Liver (tissue), 9 donors: ENCODE results near the gene ZNF674. TPM values are rescaled to one million over a fixed set of nuclear protein-coding genes. Genes with fewer than 3 reads are reported as not detected.

Experiments used
- DNase-seq: peaks from one replicate; pipeline ENCODE4 v3.0.0-alpha.2; 2017; ENCODE audit warnings: low spot score
- H3K27ac ChIP-seq, 2 donors: one replicate each; pipeline ENCODE4 v1.7.0; 2013; ENCODE audit warnings: inconsistent platforms in 2 of 2, low read length in 2 of 2, control low read depth in 1 of 2, low read depth in 1 of 2, mild to moderate bottlenecking in 1 of 2
- H3K27me3 ChIP-seq, 4 donors: one replicate each; pipeline versions ENCODE4 v1.6.1 to v1.7.0; 2013; ENCODE audit warnings: low read length in 3 of 4, inconsistent platforms in 1 of 4, mild to moderate bottlenecking in 1 of 4, moderate library complexity in 1 of 4; ENCODE audit not compliant: control insufficient read depth in 4 of 4, insufficient read depth in 4 of 4
- H3K36me3 ChIP-seq, 4 donors: one replicate each; pipeline versions ENCODE4 v1.6.1 to v1.7.0; 2013; ENCODE audit warnings: low read length in 3 of 4, mild to moderate bottlenecking in 3 of 4, low read depth in 1 of 4, moderate library complexity in 1 of 4; ENCODE audit not compliant: control insufficient read depth in 4 of 4, insufficient read depth in 3 of 4
- H3K4me1 ChIP-seq, 4 donors: one replicate each; pipeline versions ENCODE4 v1.6.1 to v1.7.0; 2013; ENCODE audit warnings: low read length in 3 of 4, mild to moderate bottlenecking in 3 of 4, moderate library complexity in 1 of 4; ENCODE audit not compliant: control insufficient read depth in 4 of 4, insufficient read depth in 4 of 4
- H3K4me3 ChIP-seq, 3 donors: one replicate each; pipeline versions ENCODE4 v1.6.1 to v1.7.0; 2013; ENCODE audit warnings: low read length in 3 of 3, control low read depth in 1 of 3, low read depth in 1 of 3, mild to moderate bottlenecking in 1 of 3
- H3K9ac ChIP-seq, 2 donors: one replicate each; pipeline ENCODE4 v1.7.0; 2013; ENCODE audit warnings: low read length in 2 of 2, mild to moderate bottlenecking in 2 of 2, moderate library complexity in 2 of 2, control low read depth in 1 of 2, low read depth in 1 of 2
- H3K9me3 ChIP-seq, 4 donors: one replicate each; pipeline versions ENCODE4 v1.6.1 to v1.7.0; 2013; ENCODE audit warnings: low read length in 3 of 4; ENCODE audit not compliant: control insufficient read depth in 4 of 4
- FOXA1 ChIP-seq: IDR thresholded peaks from 2 replicates; pipeline ENCODE4 v1.6.1; 2016; ENCODE audit warnings: antibody characterized with exemption
- FOXA2 ChIP-seq: IDR thresholded peaks from 2 replicates; pipeline ENCODE4 v1.6.1; 2016; ENCODE audit warnings: antibody characterized with exemption
- HNF4A ChIP-seq, 2 donors: conservative IDR thresholded peaks; 2 replicates each; pipeline ENCODE4 v1.6.1; 2016; ENCODE audit warnings: antibody characterized with exemption in 2 of 2, mild to moderate bottlenecking in 2 of 2
- HNF4G ChIP-seq: IDR thresholded peaks from 2 replicates; pipeline ENCODE4 v1.6.1; 2016; ENCODE audit warnings: antibody characterized with exemption
- NR2F2 ChIP-seq: IDR thresholded peaks from 2 replicates; pipeline ENCODE4 v1.6.1; 2016; ENCODE audit warnings: antibody characterized with exemption
- RAD21 ChIP-seq, 2 donors: IDR thresholded peaks; 2 replicates each; pipeline ENCODE4 v1.6.1; 2016; ENCODE audit warnings: antibody characterized with exemption in 2 of 2, mild to moderate bottlenecking in 2 of 2
- RXRA ChIP-seq, 2 donors: IDR thresholded peaks; 2 replicates each; pipeline ENCODE4 v1.6.1; 2017 to 2018; ENCODE audit warnings: antibody characterized with exemption in 2 of 2, mild to moderate bottlenecking in 1 of 2
- SP1 ChIP-seq: IDR thresholded peaks from 2 replicates; pipeline ENCODE4 v1.6.1; 2018; ENCODE audit warnings: antibody characterized with exemption, mild to moderate bottlenecking
- TAF1 ChIP-seq: conservative IDR thresholded peaks from 2 replicates; pipeline ENCODE4 v1.6.1; 2016; ENCODE audit warnings: antibody characterized with exemption, mild to moderate bottlenecking
- WGBS: extraction: QIAGEN DNeasy Blood & Tissue Kit; methylation state at CpG from one replicate; pipeline ENCODE4 v1.1.7; 2013; 5-methylcytosine and 5-hydroxymethylcytosine counted together
- polyA plus RNA-seq, 2 donors: library from polyadenylated mRNA; stranded (reverse) in 1 of 2; unstranded in 1 of 2; fragments of 200-250 nt in 1 of 2; fragments of >200 nt in 1 of 2; fragmentation: Nextera tagmentation in 1 of 2; extraction: Ambion mirVana in 1 of 2; gene quantifications; one replicate each; pipeline versions ENCODE4 v1.2.1 to v1.2.3, GENCODE V29; 2013 to 2015
- total RNA-seq, 2 donors: library from RNA; depleted of rRNA; stranded (reverse); fragments of >200 nt; gene quantifications; one replicate each; pipeline ENCODE4 v1.2.3, GENCODE V29; 2014
- TF ChIP-seq, protein P1 (sequence below): IDR thresholded peaks from 2 replicates; pipeline ENCODE4 v1.6.1; 2016; ENCODE audit warnings: antibody characterized with exemption
- TF ChIP-seq, protein P2 (sequence below): IDR thresholded peaks from 2 replicates; pipeline ENCODE4 v1.6.1; 2016; ENCODE audit warnings: antibody characterized with exemption
- TF ChIP-seq, protein P3 (sequence below): fragments of 150-350 bp; IDR thresholded peaks from 2 replicates; pipeline ENCODE4 v1.5.1; 2017; ENCODE audit warnings: improper control_type of control experiment, low read depth, low read length; ENCODE audit not compliant: missing input control
- TF ChIP-seq, protein P4 (sequence below): IDR thresholded peaks from 2 replicates; pipeline ENCODE4 v1.6.1; 2016; ENCODE audit warnings: antibody characterized with exemption
- donor health status: healthy.
- donor health status: healthy.
- donor health status: healthy.
- donor health status: healthy.
- donor health status: healthy.

ZNF674 gene
- total and polyA plus RNA-seq, 4 donors = 0.84 to 3.6 (median 2.1) TPM

DNA sequence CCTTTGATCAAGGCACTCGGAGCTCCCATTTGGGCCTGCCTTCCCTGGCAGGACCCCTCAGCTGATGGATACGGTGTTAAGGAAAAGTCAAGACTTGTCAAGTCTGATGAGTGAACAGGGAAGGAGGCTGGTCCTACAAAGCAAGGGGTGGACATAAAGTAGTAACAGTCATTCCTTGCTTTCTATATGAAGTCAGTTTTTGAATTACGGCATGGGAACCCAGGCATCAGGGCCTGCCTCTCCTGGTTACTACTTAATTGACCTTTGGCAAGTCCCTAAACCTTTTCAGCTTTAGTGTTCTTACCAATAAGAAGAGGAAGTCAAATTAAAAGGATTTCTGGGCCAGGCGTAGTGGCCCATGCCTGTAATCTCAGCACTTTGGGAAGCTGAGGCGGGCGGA, 35.4 kb upstream of the ZNF674 start (continued):
- TF ChIP-seq, protein P1, sequence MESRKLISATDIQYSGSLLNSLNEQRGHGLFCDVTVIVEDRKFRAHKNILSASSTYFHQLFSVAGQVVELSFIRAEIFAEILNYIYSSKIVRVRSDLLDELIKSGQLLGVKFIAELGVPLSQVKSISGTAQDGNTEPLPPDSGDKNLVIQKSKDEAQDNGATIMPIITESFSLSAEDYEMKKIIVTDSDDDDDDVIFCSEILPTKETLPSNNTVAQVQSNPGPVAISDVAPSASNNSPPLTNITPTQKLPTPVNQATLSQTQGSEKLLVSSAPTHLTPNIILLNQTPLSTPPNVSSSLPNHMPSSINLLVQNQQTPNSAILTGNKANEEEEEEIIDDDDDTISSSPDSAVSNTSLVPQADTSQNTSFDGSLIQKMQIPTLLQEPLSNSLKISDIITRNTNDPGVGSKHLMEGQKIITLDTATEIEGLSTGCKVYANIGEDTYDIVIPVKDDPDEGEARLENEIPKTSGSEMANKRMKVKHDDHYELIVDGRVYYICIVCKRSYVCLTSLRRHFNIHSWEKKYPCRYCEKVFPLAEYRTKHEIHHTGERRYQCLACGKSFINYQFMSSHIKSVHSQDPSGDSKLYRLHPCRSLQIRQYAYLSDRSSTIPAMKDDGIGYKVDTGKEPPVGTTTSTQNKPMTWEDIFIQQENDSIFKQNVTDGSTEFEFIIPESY = no peak

DNA sequence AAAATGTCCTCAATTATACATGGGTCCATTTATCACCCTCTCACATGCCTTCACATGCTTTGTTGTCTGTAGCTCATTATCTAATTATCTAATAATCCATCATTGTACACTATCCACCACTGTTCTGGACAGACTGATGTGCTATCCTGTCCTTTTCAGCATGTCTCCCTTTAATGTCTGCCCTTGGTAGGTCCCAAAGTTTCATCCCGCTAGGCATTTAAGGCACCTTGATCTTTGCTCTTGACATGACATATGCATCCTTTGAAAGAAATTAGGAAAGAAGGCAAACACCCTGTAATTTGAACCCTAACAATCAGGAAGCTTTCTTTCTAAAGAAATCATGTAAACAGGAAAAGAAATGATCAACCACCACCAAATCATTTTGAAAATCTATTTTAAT, 34.0 kb upstream of the ZNF674 start:
- Histone ChIP-seq H3K27me3 (no peaks in the 10 kb centered on the region), H3K4me1 (peaks cover 4 to 35% (median 19%) of the 10 kb centered on the region in 4 donors), H3K36me3 (no peaks in the 10 kb centered on the region), H3K27ac (no peak overlapping the region), H3K9me3 (no peaks in the 10 kb centered on the region), H3K4me3 (no peak overlapping the region), H3K9ac (no peak overlapping the region)
- no peak for TF ChIP-seq FOXA2
- TF ChIP-seq RAD21 (IDR thresholded peaks at IDR 0.05) = no peak
- TF ChIP-seq, protein P2, sequence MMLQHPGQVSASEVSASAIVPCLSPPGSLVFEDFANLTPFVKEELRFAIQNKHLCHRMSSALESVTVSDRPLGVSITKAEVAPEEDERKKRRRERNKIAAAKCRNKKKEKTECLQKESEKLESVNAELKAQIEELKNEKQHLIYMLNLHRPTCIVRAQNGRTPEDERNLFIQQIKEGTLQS = no peak
- TF ChIP-seq SP1 = no peak
- TF ChIP-seq TAF1 = no peak
- TF ChIP-seq NR2F2 = no peak
- TF ChIP-seq HNF4A (conservative IDR thresholded peaks at IDR 0.05) = no peak
- no peak for TF ChIP-seq RXRA (IDR thresholded peaks at IDR 0.05)
- TF ChIP-seq, protein P3, sequence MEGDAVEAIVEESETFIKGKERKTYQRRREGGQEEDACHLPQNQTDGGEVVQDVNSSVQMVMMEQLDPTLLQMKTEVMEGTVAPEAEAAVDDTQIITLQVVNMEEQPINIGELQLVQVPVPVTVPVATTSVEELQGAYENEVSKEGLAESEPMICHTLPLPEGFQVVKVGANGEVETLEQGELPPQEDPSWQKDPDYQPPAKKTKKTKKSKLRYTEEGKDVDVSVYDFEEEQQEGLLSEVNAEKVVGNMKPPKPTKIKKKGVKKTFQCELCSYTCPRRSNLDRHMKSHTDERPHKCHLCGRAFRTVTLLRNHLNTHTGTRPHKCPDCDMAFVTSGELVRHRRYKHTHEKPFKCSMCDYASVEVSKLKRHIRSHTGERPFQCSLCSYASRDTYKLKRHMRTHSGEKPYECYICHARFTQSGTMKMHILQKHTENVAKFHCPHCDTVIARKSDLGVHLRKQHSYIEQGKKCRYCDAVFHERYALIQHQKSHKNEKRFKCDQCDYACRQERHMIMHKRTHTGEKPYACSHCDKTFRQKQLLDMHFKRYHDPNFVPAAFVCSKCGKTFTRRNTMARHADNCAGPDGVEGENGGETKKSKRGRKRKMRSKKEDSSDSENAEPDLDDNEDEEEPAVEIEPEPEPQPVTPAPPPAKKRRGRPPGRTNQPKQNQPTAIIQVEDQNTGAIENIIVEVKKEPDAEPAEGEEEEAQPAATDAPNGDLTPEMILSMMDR = no peak
- no peak for TF ChIP-seq FOXA1
- 85% methylated on average over 1 of the region's 1 CpG for WGBS
- no peak for DNase-seq

DNA sequence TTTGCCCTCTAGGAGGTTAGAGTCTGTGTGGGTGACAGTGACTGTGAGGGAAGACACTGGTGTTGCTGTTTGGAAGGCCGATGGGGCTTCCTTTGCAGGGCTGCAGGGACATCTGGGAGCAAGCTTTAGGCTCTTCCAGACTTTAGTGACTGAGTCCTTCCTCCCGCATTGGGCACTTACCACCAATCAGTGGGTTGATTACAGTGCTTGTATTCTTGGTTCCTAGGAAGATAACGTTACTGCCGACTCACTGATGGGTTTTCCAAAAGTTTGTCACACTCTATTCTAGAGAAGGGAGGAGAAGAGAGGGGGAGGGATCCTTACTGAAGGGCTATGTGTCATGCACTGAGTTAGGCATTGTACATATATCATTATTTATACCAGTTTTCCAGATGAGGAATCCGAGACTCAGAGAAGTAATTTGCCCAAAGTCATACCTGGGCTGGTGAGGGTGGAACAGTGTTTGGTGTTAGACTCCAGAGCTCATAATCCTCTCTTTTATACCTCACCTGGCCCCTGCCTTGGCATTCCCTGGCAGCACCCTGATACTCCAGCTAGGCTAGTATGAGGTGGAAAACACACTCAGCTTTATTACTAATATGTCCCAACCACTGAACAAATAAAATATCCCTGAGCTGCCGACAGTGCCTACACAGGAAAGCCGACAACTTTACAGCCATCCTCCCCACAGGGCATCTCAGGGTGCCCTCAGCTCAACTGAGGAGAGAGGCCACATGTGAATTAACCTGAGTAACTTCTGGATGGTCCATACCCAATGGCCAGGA, 32.2 kb upstream of the ZNF674 start:
- H3K36me3 ChIP-seq = no peaks in the 10 kb centered on the region
- peak overlapping the region in 1 of 2 donors; percentile 12 for H3K27ac ChIP-seq
- DNase-seq = no peak
- H3K9me3 ChIP-seq = no peaks in the 10 kb centered on the region
- H3K27me3 ChIP-seq = no peaks in the 10 kb centered on the region
- WGBS = 73% methylated on average over 7 of the region's 7 CpGs
- no peak overlapping the region for H3K4me3 ChIP-seq
- TF ChIP-seq RXRA (IDR thresholded peaks at IDR 0.05) (no peak), FOXA2 (no peak), TAF1 (no peak), HNF4G (no peak), NR2F2 (no peak), RAD21 (IDR thresholded peaks at IDR 0.05) (no peak), FOXA1 (no peak)
- TF ChIP-seq, protein P3 = no peak
- TF ChIP-seq, protein P4, sequence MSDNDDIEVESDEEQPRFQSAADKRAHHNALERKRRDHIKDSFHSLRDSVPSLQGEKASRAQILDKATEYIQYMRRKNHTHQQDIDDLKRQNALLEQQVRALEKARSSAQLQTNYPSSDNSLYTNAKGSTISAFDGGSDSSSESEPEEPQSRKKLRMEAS = no peak
- H3K9ac ChIP-seq = no peak overlapping the region
- peaks cover 3 to 37% (median 23%) of the 10 kb centered on the region in 4 donors for H3K4me1 ChIP-seq
